ENCODE data around the gene ORMDL3.

The ORMDL3 gene, protein sequence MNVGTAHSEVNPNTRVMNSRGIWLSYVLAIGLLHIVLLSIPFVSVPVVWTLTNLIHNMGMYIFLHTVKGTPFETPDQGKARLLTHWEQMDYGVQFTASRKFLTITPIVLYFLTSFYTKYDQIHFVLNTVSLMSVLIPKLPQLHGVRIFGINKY

DNA sequence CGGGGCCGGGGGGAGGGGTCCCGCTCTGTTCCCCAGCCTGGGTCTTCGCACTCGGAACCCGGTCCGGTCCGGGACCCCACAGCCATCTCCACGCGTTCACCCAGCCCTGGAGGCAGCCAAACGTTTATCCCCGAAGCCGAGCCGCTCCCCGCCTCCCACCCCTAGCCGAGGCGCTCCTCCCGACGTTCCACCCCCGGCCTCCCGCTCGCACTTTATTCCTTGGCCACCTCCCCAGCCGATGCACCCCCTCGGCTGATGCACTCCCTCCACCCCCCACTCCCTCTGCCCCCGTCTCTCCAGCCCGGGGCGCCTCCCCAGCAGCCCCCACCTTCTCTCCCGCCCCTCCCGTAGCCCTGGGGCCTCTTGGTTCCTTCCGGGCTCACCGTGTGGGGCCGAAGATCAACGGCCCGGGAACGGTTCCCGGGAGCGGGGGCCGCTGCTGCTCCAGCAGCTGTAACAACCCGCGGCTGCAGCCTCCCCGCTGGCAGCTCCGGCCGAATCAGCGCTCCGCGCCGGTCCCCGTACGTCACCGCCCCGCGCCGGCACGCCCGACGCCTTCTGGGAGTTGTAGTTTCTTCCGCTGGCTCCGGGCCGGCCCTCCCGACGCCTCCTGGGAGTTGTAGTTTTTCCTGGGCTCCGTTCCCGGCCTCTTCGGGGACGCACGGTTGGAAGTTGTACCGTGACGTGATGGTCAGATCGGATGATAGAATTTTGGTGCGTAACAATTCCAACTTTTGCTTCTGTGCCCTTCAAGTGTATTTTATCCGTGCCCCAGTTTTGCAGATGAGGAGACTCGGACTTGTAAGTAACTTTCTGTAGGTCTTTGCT, at the start of gene ORMDL3, which contains the start of gene LRRC3C:
Gene ORMDL3 (minus strand): TSS at position 501 of the 828 bp plus-strand sequence. CDS start 3,398 bp downstream, outside the sequence.
Gene LRRC3C (plus strand): TSS at position 632 of the 828 bp plus-strand sequence. CDS start 13,792 bp downstream, outside the sequence.
- peak within 1 kb of the TSS; percentile 88 for H3K4me3 ChIP-seq (ENCODE audit: low read length)
- peaks cover 33% of the 10 kb centered on the region for H3K4me1 ChIP-seq (ENCODE audit: low read length)
- H3K9ac ChIP-seq (ENCODE audit: low read length), result peak within 1 kb of the TSS; percentile 88
- H3K27ac ChIP-seq (ENCODE audit: low read length), result peak within 1 kb of the TSS; percentile 46
- peak within 1 kb of the TSS; percentile 96 for H3K4me2 ChIP-seq (ENCODE audit: low read length)
- TF ChIP-seq EZH2phosphoT487 (IDR thresholded peaks at IDR 0.05; ENCODE audit: low read depth), result no peak
- TF ChIP-seq, protein P1, sequence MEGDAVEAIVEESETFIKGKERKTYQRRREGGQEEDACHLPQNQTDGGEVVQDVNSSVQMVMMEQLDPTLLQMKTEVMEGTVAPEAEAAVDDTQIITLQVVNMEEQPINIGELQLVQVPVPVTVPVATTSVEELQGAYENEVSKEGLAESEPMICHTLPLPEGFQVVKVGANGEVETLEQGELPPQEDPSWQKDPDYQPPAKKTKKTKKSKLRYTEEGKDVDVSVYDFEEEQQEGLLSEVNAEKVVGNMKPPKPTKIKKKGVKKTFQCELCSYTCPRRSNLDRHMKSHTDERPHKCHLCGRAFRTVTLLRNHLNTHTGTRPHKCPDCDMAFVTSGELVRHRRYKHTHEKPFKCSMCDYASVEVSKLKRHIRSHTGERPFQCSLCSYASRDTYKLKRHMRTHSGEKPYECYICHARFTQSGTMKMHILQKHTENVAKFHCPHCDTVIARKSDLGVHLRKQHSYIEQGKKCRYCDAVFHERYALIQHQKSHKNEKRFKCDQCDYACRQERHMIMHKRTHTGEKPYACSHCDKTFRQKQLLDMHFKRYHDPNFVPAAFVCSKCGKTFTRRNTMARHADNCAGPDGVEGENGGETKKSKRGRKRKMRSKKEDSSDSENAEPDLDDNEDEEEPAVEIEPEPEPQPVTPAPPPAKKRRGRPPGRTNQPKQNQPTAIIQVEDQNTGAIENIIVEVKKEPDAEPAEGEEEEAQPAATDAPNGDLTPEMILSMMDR (IDR thresholded peaks at IDR 0.05; ENCODE audit: low read depth, low read length), result no peak
- H3K27me3 ChIP-seq (ENCODE audit: low read depth, low read length), result no peaks in the 10 kb centered on the region
- H4K20me1 ChIP-seq (ENCODE audit: insufficient read depth, low read length), result peaks cover 19% of the 10 kb centered on the region; the same call in 1 of the 2 replicates
- peaks cover 29% of the 10 kb centered on the region for H3K79me2 ChIP-seq (ENCODE audit: low read length)
- peaks cover 12% of the 10 kb centered on the region for H3K36me3 ChIP-seq (replicated peaks; ENCODE audit: low read depth, low read length)
- H2AFZ ChIP-seq (ENCODE audit: low read depth, low read length), result peak within 1 kb of the TSS; percentile 90
- H3K9me3 ChIP-seq (ENCODE audit: insufficient read depth, low read length), result no peaks in the 10 kb centered on the region

DNA sequence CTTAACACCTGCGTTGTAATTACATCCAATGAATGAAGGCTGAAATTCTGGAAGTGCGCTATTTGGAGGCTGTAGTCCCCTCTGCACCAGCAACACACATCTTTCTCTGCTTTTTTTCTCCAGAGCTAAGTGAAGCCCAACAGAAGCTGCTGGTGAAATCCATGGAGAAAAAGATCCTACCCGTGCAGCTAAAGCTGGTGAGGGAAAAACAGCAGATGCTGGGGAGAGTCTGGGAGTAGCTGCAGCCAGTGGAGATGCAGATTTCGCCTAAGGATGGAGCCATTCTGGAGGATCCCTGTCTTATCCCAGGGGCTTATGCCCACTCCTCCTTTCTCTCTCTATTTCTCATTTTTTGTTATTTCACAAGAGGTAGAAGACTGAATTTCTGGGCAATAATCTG, 48.4 kb upstream of the ORMDL3 start:
- no peaks in the 10 kb centered on the region for H3K36me3 ChIP-seq (replicated peaks; ENCODE audit: low read depth, low read length)
- no peak overlapping the region for H3K4me3 ChIP-seq (ENCODE audit: low read length)
- no peak overlapping the region for H3K27ac ChIP-seq (ENCODE audit: low read length)
- H3K79me2 ChIP-seq (ENCODE audit: low read length), result peaks cover 2% of the 10 kb centered on the region
- peaks cover 15% of the 10 kb centered on the region for H3K4me1 ChIP-seq (ENCODE audit: low read length)
- H3K27me3 ChIP-seq (ENCODE audit: low read depth, low read length), result peaks cover 29% of the 10 kb centered on the region
- H4K20me1 ChIP-seq (ENCODE audit: insufficient read depth, low read length), result no peaks in the 10 kb centered on the region
- no peak overlapping the region for H3K4me2 ChIP-seq (ENCODE audit: low read length)
- H3K9ac ChIP-seq (ENCODE audit: low read length), result no peak overlapping the region
- H3K9me3 ChIP-seq (ENCODE audit: insufficient read depth, low read length), result no peaks in the 10 kb centered on the region
- TF ChIP-seq, protein P1 (IDR thresholded peaks at IDR 0.05; ENCODE audit: low read depth, low read length), result no peak
- TF ChIP-seq EZH2phosphoT487 (IDR thresholded peaks at IDR 0.05; ENCODE audit: low read depth), result no peak
- H2AFZ ChIP-seq (ENCODE audit: low read depth, low read length), result no peak overlapping the region

DNA sequence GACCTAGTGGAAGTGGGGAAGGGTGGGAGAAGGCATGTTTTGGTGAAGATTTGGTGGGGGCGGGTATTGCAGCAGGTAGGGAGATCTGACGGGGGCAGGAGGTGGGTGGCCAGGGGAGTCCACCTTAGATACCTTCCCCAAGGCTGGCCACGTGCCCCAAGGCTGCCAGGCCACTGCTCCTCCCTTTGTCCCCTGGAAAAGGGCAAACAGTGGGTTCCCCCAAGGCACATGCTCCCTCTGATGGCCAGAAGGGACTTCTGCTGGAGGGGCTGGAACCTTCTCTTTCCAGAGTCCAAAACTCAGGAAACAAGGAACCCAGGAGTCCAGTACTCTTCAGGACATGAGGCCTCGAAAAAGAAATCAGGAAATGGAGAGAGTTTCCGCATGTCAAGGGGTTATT, 47.0 kb upstream of the ORMDL3 start:
- Histone ChIP-seq H4K20me1 (ENCODE audit: insufficient read depth, low read length) (no peaks in the 10 kb centered on the region), H3K36me3 (replicated peaks; ENCODE audit: low read depth, low read length) (no peaks in the 10 kb centered on the region), H2AFZ (ENCODE audit: low read depth, low read length) (no peak overlapping the region), H3K9me3 (ENCODE audit: insufficient read depth, low read length) (no peaks in the 10 kb centered on the region), H3K27ac (ENCODE audit: low read length) (no peak overlapping the region), H3K27me3 (ENCODE audit: low read depth, low read length) (peaks cover 40% of the 10 kb centered on the region), H3K4me2 (ENCODE audit: low read length) (no peak overlapping the region), H3K79me2 (ENCODE audit: low read length) (no peaks in the 10 kb centered on the region), H3K4me1 (ENCODE audit: low read length) (peaks cover 11% of the 10 kb centered on the region), H3K9ac (ENCODE audit: low read length) (no peak overlapping the region), H3K4me3 (ENCODE audit: low read length) (no peak overlapping the region)
- no peak for TF ChIP-seq EZH2phosphoT487 (IDR thresholded peaks at IDR 0.05; ENCODE audit: low read depth)
- TF ChIP-seq, protein P1 (IDR thresholded peaks at IDR 0.05; ENCODE audit: low read depth, low read length), result no peak

DNA sequence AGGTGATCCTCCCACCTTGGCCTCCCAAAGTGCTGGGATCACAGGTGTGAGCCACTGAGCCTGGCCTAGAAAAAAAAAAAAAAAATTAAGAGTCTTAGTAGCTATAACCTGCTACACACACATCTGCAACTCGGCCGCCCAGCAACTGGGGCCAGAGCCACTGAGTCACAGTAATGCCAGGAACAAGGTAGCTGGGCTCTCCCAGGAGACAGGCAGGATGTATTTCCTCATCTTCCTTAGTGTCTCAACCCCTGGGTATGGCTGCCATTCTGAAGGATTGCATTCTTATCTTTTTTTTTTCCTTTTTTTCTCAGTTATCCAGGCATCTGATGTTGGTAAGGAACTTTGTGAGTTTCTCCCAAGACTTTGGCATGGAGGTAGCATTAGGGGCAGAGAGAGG, 46.1 kb upstream of the ORMDL3 start:
- H3K4me1 ChIP-seq (ENCODE audit: low read length), result peaks cover 10% of the 10 kb centered on the region
- no peaks in the 10 kb centered on the region for H3K36me3 ChIP-seq (replicated peaks; ENCODE audit: low read depth, low read length)
- no peaks in the 10 kb centered on the region for H3K79me2 ChIP-seq (ENCODE audit: low read length)
- no peak overlapping the region for H3K27ac ChIP-seq (ENCODE audit: low read length)
- H4K20me1 ChIP-seq (ENCODE audit: insufficient read depth, low read length), result no peaks in the 10 kb centered on the region
- no peak overlapping the region for H3K9ac ChIP-seq (ENCODE audit: low read length)
- peaks cover 43% of the 10 kb centered on the region for H3K27me3 ChIP-seq (ENCODE audit: low read depth, low read length)
- no peak overlapping the region for H2AFZ ChIP-seq (ENCODE audit: low read depth, low read length)
- no peak overlapping the region for H3K4me3 ChIP-seq (ENCODE audit: low read length)
- no peak for TF ChIP-seq EZH2phosphoT487 (IDR thresholded peaks at IDR 0.05; ENCODE audit: low read depth)
- TF ChIP-seq, protein P1 (IDR thresholded peaks at IDR 0.05; ENCODE audit: low read depth, low read length), result no peak
- H3K9me3 ChIP-seq (ENCODE audit: insufficient read depth, low read length), result no peaks in the 10 kb centered on the region
- H3K4me2 ChIP-seq (ENCODE audit: low read length), result no peak overlapping the region

Data from OCI-LY3 (cell line).